K562 (cell line): ENCODE data around the gene GSTM5. TPM values are rescaled to one million over a fixed set of nuclear protein-coding genes. Genes with fewer than 3 reads are reported as not detected.
"Not testable (repeated sequence)": the region's sequence is repeated elsewhere in the genome, so short reads cannot be mapped to it uniquely, and the experiment has no call there.

Source experiments
- ATAC-seq: fragments of 200-7000 bp; cut with Tn5 transposase; 3 replicates; pipeline ENCODE4 v1.9.1; 2020; ENCODE audit warnings: moderate library complexity
- BruUV-seq: library from RNA; stranded (reverse); fragments of 400-500 nt; replicated peaks from 2 replicates; lab custom pipeline; 2021; lab: Mats Ljungman, UMichigan
- CTCF ChIA-PET: fragments of 300-600 bp; formaldehyde crosslinking; extraction: SDS; loops from one replicate; lab custom pipeline; 2021; ENCODE audit warnings: low intra/inter-chr PET ratio; lab: Yijun Ruan, JAX
- POLR2A ChIA-PET: fragments of 300-600, 350-650 bp; sonication (Branson Sonifier 250); formaldehyde crosslinking; extraction: SDS; loops from one replicate; lab custom pipeline; 2021; ENCODE audit warnings: antibody characterized with exemption, inconsistent platforms; lab: Yijun Ruan, JAX
- DNase-seq, 4 experiments: peaks; one replicate each; pipeline versions ENCODE4 v3.0.0 to v3.0.0-alpha.2; 2011 to 2018; ENCODE audit warnings: low spot score in 3 of 4, mixed read lengths in 3 of 4; ENCODE audit errors: extremely low read depth in 1 of 4
- FAIRE-seq: peaks from 2 replicates; lab custom pipeline; 2011; peaks lifted over from hg19 to GRCh38; lab: Jason Lieb, UNC
- H2AFZ ChIP-seq: 2 replicates; pipeline ENCODE4 v1.6.0; 2011; ENCODE audit warnings: low read depth, low read length, control low read depth, inconsistent platforms
- H3K27ac ChIP-seq: fragments of 200-600 bp; 3 replicates; pipeline ENCODE4 v1.8.0; 2011; ENCODE audit warnings: low read depth, mild to moderate bottlenecking, control low read depth, inconsistent platforms, low read length, moderate library complexity, mixed read lengths; ENCODE audit errors: extremely low read depth
- H3K27me3 ChIP-seq, 2 experiments: fragments of 300-600 bp in 1 of 2; 2 replicates in 1 of 2; 3 replicates in 1 of 2; pipeline versions ENCODE4 v1.6.0 to v1.8.0; 2011; ENCODE audit warnings: inconsistent platforms in 2 of 2, low read length in 2 of 2, mild to moderate bottlenecking in 1 of 2, mixed read lengths in 1 of 2, moderate library complexity in 1 of 2; ENCODE audit not compliant: control insufficient read depth in 2 of 2, insufficient read depth in 2 of 2
- H3K36me3 ChIP-seq: fragments of 300-600 bp; 3 replicates; pipeline ENCODE4 v1.8.0; 2011; ENCODE audit warnings: mild to moderate bottlenecking, low read length, inconsistent platforms; ENCODE audit not compliant: control insufficient read depth, insufficient read depth
- H3K4me1 ChIP-seq, 2 experiments: fragments of 200-600 bp in 1 of 2; replicated peaks in 1 of 2; 2 replicates in 1 of 2; 3 replicates in 1 of 2; pipeline versions ENCODE4 v1.5.1 to v1.8.0; 2011; ENCODE audit warnings: inconsistent platforms in 2 of 2, low read length in 2 of 2, mild to moderate bottlenecking in 1 of 2, mixed read lengths in 1 of 2, moderate library complexity in 1 of 2; ENCODE audit not compliant: control insufficient read depth in 2 of 2, insufficient read depth in 2 of 2
- H3K4me2 ChIP-seq: 2 replicates; pipeline ENCODE4 v1.6.1; 2011; ENCODE audit warnings: low read length, control low read depth, inconsistent platforms, mixed read lengths; ENCODE audit not compliant: insufficient read depth
- H3K4me3 ChIP-seq: fragments of 200-600 bp; sonication (generic), shearing (Covaris generic); 2 replicates; pipeline ENCODE4 v1.5.1; 2016; ENCODE audit warnings: control low read depth, inconsistent platforms
- H3K79me2 ChIP-seq: fragments of 200-600 bp; 3 replicates; pipeline ENCODE4 v1.8.0; 2011; ENCODE audit warnings: low read length, inconsistent platforms; ENCODE audit not compliant: control insufficient read depth, insufficient read depth
- H3K9ac ChIP-seq, 2 experiments: 2 replicates each; pipeline versions ENCODE4 v1.6.0 to v1.6.1; 2011; ENCODE audit warnings: low read depth in 2 of 2, low read length in 2 of 2, control low read depth in 1 of 2, inconsistent platforms in 1 of 2, mild to moderate bottlenecking in 1 of 2, mixed read lengths in 1 of 2; ENCODE audit not compliant: insufficient read depth in 1 of 2
- H3K9me1 ChIP-seq: one replicate; pipeline ENCODE4 v1.6.0; 2011; ENCODE audit warnings: inconsistent platforms, mild to moderate bottlenecking, low read length, moderate library complexity; ENCODE audit not compliant: control insufficient read depth, insufficient read depth
- H3K9me3 ChIP-seq: replicated peaks from 2 replicates; pipeline ENCODE4 v1.5.1; 2011; ENCODE audit warnings: low read depth, low read length, inconsistent platforms; ENCODE audit not compliant: control insufficient read depth, insufficient read depth
- H4K20me1 ChIP-seq: replicated peaks from 2 replicates; pipeline ENCODE4 v1.6.1; 2011; ENCODE audit warnings: low read length, inconsistent platforms, mixed read lengths; ENCODE audit not compliant: control insufficient read depth, insufficient read depth
- HCFC1 ChIP-seq: IDR thresholded peaks from 2 replicates; pipeline ENCODE4 v1.6.1; 2012; ENCODE audit warnings: low read depth, low read length, improper control_type of control experiment
- ZNF316 ChIP-seq: fragments of 450-650 bp; IDR thresholded peaks from 2 replicates; pipeline ENCODE4 v1.6.1; 2016
- WGBS: fragments of 100-300 bp; shearing (Covaris generic); methylation state at CpG from one replicate; pipeline ENCODE4 v1.1.6; 2016; ENCODE audit warnings: low coverage, mixed read lengths; ENCODE audit not compliant: insufficient coverage; ENCODE audit errors: missing lambda C conversion rate; 5-methylcytosine and 5-hydroxymethylcytosine counted together
- in situ Hi-C: fragments of 300-500 bp; cut with MboI; formaldehyde crosslinking; loops from 4 replicates; pipeline ENCODE4 v1.15.0; 2018; ENCODE audit warnings: inconsistent platforms, mixed read lengths
- intact Hi-C: fragments of 100-400 bp; cut with micrococcal nuclease; formaldehyde crosslinking; loops from 2 replicates; pipeline ENCODE4 v1.14.2; 2022
- polyA plus RNA-seq, 8 experiments: library from polyadenylated mRNA; depleted of rRNA in 4 of 8; stranded (reverse) in 5 of 8; unstranded in 3 of 8; fragments of >200 nt; fragmentation: Nextera tagmentation in 2 of 8; fragmentation: Illumina TruSeq in 1 of 8; extraction: Ambion mirVana in 2 of 8; extraction: Trizol in 1 of 8; gene quantifications; 2 replicates each; pipeline versions ENCODE4 v1.2.1 to v1.2.3, GENCODE V29; 2011 to 2014; ENCODE audit warnings: inconsistent platforms in 1 of 8, missing spikeins in 1 of 8
- total RNA-seq, 7 experiments: library from RNA; depleted of rRNA in 6 of 7; stranded (reverse); fragments of >200 nt in 6 of 7; fragmentation: Illumina TruSeq in 2 of 7; extraction: Trizol in 2 of 7; gene quantifications; 2 replicates each; pipeline versions ENCODE4 v1.2.1 to v1.2.3, GENCODE V29; 2011 to 2021; ENCODE audit warnings: low replicate concordance in 1 of 7
- TF ChIP-seq, protein P1 (sequence below), 3 experiments: fragments of 200-800 bp in 1 of 3; sonication (Bioruptor generic) in 1 of 3; sonication (generic) in 1 of 3; formaldehyde crosslinking in 1 of 3; IDR thresholded peaks; 2 replicates each; pipeline versions ENCODE4 v1.6.1 to v1.8.0; 2016 to 2022; ENCODE audit warnings: mild to moderate bottlenecking in 2 of 3, missing compliant biosample characterization in 2 of 3, missing genetic modification characterization in 2 of 3, missing genetic modification reagents in 1 of 3
- TF ChIP-seq, protein P2 (sequence below): fragments of 200-800 bp; sonication (Bioruptor generic); IDR thresholded peaks from 2 replicates; pipeline ENCODE4 v1.6.1; 2017; ENCODE audit warnings: missing genetic modification characterization, missing compliant biosample characterization

Gene GSTM5
- total and polyA plus RNA-seq, 9 of the 15 experiments (the other 6 are each of a cell fraction or from before 2014, with no cell fraction given), result not detected

DNA sequence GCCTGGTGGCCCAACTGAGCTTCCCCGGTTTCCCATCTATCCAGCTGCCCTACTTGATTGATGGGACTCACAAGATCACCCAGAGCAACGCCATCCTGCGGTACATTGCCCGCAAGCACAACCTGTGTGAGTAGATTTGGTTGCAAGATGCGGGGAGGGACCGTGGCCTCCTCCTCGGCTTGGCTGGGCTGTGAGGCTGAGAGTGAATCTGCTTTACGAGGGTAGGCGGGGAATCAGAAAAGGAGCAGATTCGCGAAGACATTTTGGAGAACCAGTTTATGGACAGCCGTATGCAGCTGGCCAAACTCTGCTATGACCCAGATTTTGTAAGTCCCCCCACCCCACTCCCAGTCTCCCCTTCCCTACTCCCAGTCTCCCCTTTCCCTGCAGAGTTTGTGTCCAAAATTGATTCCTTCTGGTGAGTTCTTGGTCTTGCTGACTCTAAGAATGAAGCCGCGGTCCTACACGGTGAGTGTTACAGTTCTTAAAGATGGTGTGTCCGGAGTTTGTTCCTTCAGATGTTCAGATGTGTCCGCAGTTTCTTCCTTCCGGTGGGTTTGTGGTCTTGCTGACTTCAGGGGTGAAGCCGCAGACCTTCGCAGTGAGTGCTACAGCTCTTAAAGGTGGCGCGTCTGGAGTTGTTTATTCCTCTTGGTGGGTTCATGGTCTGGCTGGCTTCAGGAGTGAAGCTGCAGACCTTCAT is 42.7 kb upstream of the GSTM5 start:
- ATAC-seq (no peak), FAIRE-seq (no peak), DNase-seq (peak in 3 of 4 experiments; percentile 2 to 3 (median 3))
- Histone ChIP-seq H3K79me2 (no peaks in the 10 kb centered on the region), H3K27me3 (no peaks in the 10 kb centered on the region; a peak in 1 of 5 replicates), H3K36me3 (no peaks in the 10 kb centered on the region), H3K9me3 (no peaks in the 10 kb centered on the region), H4K20me1 (no peaks in the 10 kb centered on the region), H3K27ac (no peak overlapping the region), H3K4me3 (no peak overlapping the region), H3K9ac (no peak overlapping the region), H2AFZ (no peak overlapping the region), H3K4me2 (no peak overlapping the region), H3K4me1 (peaks cover 4 to 15% of the 10 kb centered on the region in 2 experiments; a peak in 4 of 5 replicates), H3K9me1 (no peaks in the 10 kb centered on the region)
- in situ Hi-C loops, result no loop called here
- BruUV-seq, result no TSS peak
- 85% methylated on average over 22 of the region's 22 CpGs for whole genome bisulfite sequencing
- intact Hi-C loops, result no loop called here
- ChIA-PET POLR2A (interaction anchor here (1.1 to 1.9 kb wide), 2 partner anchors 11 to 48 kb away, joined by 3 to 6 read pairs; no protein-coding TSS in a partner anchor), CTCF (no interaction called here)
- no peak for TF ChIP-seq HCFC1

DNA sequence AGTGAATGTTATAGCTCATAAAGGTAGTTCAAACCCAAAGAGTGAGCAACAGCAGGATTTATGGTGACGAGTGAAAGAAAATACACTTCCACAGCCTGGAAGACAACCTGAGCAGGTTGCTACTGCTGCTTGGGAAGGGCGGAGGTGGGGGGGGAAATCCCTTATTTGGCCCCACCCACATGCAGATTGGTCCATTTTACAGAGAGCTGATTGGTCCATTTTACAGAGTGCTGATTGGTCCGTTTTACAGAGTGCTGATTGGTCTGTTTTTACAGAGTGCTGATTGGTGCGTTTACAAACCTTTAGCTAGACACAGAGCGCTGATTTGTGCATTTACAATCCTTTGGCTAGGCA is 42.1 kb upstream of the GSTM5 start:
- H3K4me3 ChIP-seq, FAIRE-seq, H3K27ac ChIP-seq, H2AFZ ChIP-seq, H3K4me2 ChIP-seq, in situ Hi-C loops, H3K79me2 ChIP-seq, BruUV-seq, H3K9me1 ChIP-seq, CTCF ChIA-PET, ATAC-seq, H3K27me3 ChIP-seq, H3K36me3 ChIP-seq, H3K9me3 ChIP-seq, H4K20me1 ChIP-seq, H3K9ac ChIP-seq: not testable (repeated sequence)
- WGBS, result 38% methylated on average over 4 of the region's 5 CpGs
- peak; percentile 17 to 32 (median 25) for DNase-seq
- TF ChIP-seq, protein P1, sequence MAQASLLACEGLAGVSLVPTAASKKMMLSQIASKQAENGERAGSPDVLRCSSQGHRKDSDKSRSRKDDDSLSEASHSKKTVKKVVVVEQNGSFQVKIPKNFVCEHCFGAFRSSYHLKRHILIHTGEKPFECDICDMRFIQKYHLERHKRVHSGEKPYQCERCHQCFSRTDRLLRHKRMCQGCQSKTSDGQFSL (CRISPR knock-in tag; IDR thresholded peaks at IDR 0.05), result not testable (repeated sequence)
- TF ChIP-seq, protein P1 (tag; IDR thresholded peaks at IDR 0.05), result peak in 1 of 2 experiments; percentile 67; a peak in 2 of 4 replicates
- peak; percentile 72 for TF ChIP-seq ZNF316
- TF ChIP-seq, protein P2, sequence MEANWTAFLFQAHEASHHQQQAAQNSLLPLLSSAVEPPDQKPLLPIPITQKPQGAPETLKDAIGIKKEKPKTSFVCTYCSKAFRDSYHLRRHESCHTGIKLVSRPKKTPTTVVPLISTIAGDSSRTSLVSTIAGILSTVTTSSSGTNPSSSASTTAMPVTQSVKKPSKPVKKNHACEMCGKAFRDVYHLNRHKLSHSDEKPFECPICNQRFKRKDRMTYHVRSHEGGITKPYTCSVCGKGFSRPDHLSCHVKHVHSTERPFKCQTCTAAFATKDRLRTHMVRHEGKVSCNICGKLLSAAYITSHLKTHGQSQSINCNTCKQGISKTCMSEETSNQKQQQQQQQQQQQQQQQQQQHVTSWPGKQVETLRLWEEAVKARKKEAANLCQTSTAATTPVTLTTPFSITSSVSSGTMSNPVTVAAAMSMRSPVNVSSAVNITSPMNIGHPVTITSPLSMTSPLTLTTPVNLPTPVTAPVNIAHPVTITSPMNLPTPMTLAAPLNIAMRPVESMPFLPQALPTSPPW (CRISPR knock-in tag), result peak; percentile 51
- intact Hi-C loops, result loop anchor here (5.0 kb wide), 1 partner anchor 37 kb away; no protein-coding TSS in a partner anchor
- POLR2A ChIA-PET, result interaction anchor here (1.1 to 1.9 kb wide), 3 partner anchors 11 to 55 kb away, joined by 3 to 6 read pairs (median 4); no protein-coding TSS in a partner anchor
- peaks cover 4 to 15% of the 10 kb centered on the region in 2 experiments; a peak in 4 of 5 replicates for H3K4me1 ChIP-seq
